Astrocyte (in vitro differentiated cells and primary cell): ENCODE results near the gene GUSB.

Source experiments
- CTCF ChIP-seq: IDR thresholded peaks from 2 replicates; pipeline ENCODE4 v1.5.1; 2011; ENCODE audit warnings: low read depth, mild to moderate bottlenecking, inconsistent platforms, low read length, moderate library complexity; ENCODE audit not compliant: insufficient read depth
- EZH2 ChIP-seq: IDR thresholded peaks from 2 replicates; pipeline ENCODE4 v1.6.1; 2012; ENCODE audit warnings: mild to moderate bottlenecking, low read length, inconsistent platforms; ENCODE audit not compliant: insufficient read depth

GRCh38 chr7:65968256-65969185 is 13.5 kb downstream of the GUSB start:
- TF ChIP-seq CTCF: no peak
- no peak for TF ChIP-seq EZH2
